ENCODE results near the gene ITGAE.

Gene ITGAE

DNA sequence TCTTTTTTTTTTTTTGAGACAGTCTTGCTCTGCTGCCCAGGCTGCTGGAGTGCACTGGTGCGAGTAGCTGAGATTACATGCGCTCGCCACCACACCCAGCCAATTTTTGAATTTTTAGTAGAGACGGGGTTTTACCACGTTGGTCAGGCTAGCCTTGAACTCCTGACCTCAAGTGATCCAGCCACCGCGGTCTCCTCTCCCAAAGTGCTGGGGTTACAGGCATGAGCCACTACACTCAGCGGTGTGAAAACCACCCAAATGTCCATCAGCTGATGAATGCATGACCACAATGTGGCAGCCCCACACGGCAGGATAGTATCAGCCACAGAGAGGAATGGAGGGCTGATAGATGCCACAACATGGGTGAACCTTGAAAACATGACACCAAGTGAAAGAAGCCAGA lies 107.2 kb downstream of the ITGAE start:
- TF ChIP-seq, protein P1, sequence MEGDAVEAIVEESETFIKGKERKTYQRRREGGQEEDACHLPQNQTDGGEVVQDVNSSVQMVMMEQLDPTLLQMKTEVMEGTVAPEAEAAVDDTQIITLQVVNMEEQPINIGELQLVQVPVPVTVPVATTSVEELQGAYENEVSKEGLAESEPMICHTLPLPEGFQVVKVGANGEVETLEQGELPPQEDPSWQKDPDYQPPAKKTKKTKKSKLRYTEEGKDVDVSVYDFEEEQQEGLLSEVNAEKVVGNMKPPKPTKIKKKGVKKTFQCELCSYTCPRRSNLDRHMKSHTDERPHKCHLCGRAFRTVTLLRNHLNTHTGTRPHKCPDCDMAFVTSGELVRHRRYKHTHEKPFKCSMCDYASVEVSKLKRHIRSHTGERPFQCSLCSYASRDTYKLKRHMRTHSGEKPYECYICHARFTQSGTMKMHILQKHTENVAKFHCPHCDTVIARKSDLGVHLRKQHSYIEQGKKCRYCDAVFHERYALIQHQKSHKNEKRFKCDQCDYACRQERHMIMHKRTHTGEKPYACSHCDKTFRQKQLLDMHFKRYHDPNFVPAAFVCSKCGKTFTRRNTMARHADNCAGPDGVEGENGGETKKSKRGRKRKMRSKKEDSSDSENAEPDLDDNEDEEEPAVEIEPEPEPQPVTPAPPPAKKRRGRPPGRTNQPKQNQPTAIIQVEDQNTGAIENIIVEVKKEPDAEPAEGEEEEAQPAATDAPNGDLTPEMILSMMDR (IDR thresholded peaks at IDR 0.05; ENCODE audit: low read length, missing control alignments), result no peak
- no peak overlapping the region for H3K4me3 ChIP-seq (replicated peaks; ENCODE audit: low read depth, low read length)
- DNase-seq (ENCODE audit: low read depth), result no peak

DNA sequence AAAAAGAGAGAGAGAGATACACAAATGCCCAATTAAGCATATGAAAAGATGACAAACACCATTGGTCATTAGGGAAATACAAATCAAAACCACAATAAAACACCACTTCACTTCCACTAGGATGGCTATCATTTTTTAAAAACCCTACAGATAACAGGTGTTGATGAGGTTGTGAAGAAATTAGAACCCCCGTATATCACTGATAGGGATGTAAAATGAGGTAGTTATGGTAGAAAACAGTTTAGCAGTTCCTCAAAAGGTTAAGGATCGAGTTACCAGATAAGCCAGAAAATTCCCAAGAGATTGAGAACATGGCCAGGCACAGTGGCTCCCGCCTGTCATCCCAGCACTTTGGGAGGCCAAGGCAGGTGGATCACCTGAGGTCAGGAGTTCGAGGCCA lies 107.8 kb downstream of the ITGAE start:
- no peak overlapping the region for H3K4me3 ChIP-seq (replicated peaks; ENCODE audit: low read depth, low read length)
- TF ChIP-seq, protein P1 (IDR thresholded peaks at IDR 0.05; ENCODE audit: low read length, missing control alignments), result no peak

DNA sequence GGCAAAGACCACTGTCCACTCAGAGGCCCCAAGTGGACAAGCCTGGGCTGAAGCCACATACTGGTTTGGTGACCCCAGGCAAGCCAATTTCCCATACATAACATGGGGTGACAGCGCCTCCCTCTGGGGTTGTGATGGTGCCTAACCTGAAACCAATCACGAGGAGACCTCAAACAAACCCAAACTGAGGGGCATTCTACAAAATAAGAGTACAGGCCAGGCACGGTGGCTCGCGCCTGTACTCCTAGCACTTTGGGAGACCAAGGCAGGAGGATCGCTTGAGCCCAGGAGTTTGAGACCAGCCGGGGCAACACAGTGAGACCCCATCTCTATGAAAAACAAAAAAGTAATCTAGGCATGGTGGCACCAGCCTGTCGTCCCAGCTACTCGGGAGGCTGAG lies 108.6 kb downstream of the ITGAE start:
- H3K4me3 ChIP-seq (replicated peaks; ENCODE audit: low read depth, low read length), result no peak overlapping the region
- TF ChIP-seq, protein P1 (IDR thresholded peaks at IDR 0.05; ENCODE audit: low read length, missing control alignments), result no peak
- no peak for DNase-seq (ENCODE audit: low read depth)

More for the DNA sequence above, 107.8 kb downstream of the ITGAE start:
- no peak for DNase-seq (ENCODE audit: low read depth)

DNA sequence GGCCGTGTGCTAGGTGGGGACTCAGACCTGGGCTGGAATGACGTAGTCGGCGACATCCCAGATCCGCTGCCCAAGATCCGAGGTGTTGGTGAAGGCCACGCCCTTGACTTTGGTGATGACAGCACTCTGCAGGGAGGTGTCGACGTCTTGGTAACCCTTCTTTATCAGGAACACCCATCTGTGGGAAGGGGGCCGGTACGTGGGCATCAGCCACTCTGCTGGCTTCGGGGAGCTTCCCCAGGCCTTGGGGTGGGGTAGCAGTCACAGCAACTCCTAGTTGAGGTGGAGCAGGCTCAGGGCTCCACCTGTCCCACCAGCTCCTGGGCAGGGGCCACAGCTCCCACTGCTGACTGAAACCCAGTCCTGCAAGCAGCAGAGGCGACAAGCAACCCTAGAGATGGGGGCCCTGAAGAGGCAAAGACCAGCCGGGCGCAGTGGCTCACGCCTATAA lies 109.3 kb downstream of the ITGAE start:
- no peak for DNase-seq (ENCODE audit: low read depth)
- no peak overlapping the region for H3K4me3 ChIP-seq (replicated peaks; ENCODE audit: low read depth, low read length)
- TF ChIP-seq, protein P1 (IDR thresholded peaks at IDR 0.05; ENCODE audit: low read length, missing control alignments), result no peak

DNA sequence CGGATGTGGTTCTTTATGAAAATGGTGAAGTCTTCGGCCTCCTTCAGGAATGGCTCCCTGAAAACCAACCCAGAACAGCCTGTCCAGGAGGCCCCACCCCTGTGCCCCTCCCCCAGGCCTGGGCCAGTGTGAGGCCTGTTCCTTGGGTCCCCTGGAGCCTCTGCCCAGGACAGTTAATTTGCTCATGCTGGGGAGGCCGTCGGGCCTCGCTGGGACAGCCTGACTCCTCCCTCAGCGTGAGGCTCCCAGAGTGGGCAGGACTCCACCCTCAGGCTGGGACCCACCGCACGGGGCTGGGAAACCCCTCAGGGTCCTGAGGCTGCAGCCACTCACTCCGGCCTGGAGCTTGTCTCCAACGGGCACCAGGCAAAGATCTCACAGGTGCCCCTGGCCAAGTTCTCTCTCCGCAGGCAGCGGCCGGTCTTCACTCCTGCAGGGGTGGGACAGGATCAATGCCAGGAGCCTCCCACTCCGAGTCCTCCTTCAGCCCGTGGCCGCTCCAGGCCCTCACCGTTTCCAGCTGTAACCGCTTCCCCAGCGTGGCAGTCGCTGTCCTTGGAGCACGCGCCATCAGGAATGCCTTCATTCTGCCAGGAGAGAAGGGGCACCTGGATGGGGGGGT lies 110.8 kb downstream of the ITGAE start:
- no peak for DNase-seq (ENCODE audit: low read depth)
- no peak overlapping the region for H3K4me3 ChIP-seq (replicated peaks; ENCODE audit: low read depth, low read length)
- TF ChIP-seq, protein P1 (IDR thresholded peaks at IDR 0.05; ENCODE audit: low read length, missing control alignments), result no peak

DNA sequence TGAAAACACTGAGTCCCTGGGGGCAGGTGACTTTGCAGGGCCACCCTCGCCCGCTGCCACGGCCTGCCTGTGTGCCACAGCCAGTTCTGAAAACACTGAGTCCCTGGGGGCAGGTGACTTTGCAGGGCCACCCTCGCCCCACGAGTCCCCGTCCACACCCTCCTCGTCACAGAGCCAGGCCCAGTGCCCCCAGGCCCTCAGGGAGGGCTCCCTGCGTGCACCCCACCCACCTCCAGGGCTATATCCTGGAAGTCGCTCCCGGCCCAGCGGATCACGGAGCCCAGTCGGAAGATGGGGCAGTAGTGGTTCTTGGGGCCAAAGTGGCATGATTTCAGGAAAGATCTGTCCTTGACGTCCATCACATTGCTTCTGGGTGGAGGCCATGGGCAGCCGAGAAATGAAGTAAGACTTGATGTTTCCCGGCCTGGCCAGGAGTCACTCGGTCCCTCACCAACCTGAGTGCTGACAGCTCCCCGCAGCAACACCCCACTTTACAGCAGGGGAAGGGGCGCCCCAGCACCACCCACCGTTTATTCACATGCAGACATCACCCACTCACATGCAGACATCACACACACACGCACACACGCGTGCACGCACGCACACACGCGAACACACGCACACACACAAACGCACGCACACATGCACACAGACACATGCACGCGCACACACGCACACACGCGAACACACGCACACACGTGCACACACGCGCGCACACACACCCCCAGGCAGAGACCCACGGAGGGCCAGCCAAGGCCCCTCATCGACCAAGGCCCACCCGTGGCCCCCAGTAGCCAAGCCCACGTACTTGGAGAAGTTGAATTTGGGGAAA lies 111.5 kb downstream of the ITGAE start:
- H3K4me3 ChIP-seq (replicated peaks; ENCODE audit: low read depth, low read length), result no peak overlapping the region
- TF ChIP-seq, protein P1 (IDR thresholded peaks at IDR 0.05; ENCODE audit: low read length, missing control alignments), result no peak
- no peak for DNase-seq (ENCODE audit: low read depth)
